Stimulated activated naive B cell treated with anti-CD40 and anti-IgM and Interleukin-4, amounts not matched to agents 10 μg/mL and 1 μg/mL and 100 μg/mL, for 72 hours (primary cell): ENCODE measurements around the gene PGGT1B.

Experiments
- ATAC-seq, 2 donors: fragments of 150-1000 bp; cut with Tn5 transposase; replicated peaks; 2 replicates each; pipeline ENCODE4 v1.10.0; 2021; ENCODE audit warnings: moderate library complexity in 1 of 2
- DNase-seq: peaks from one replicate; pipeline ENCODE4 v3.0.0; 2021
- H3K27ac Mint-ChIP-seq: one replicate; pipeline ENCODE4 v1.8.0; 2022; ENCODE audit warnings: mild to moderate bottlenecking, mixed read lengths
- H3K27me3 Mint-ChIP-seq, 2 donors: one replicate each; pipeline ENCODE4 v1.8.0; 2022; ENCODE audit warnings: mixed read lengths in 2 of 2
- H3K36me3 Mint-ChIP-seq, 2 donors: one replicate each; pipeline ENCODE4 v1.8.0; 2022; ENCODE audit warnings: mixed read lengths in 2 of 2, mild to moderate bottlenecking in 1 of 2
- H3K4me1 Mint-ChIP-seq, 2 donors: one replicate each; pipeline ENCODE4 v1.8.0; 2022; ENCODE audit warnings: mixed read lengths in 2 of 2, mild to moderate bottlenecking in 1 of 2
- H3K4me3 Mint-ChIP-seq, 2 donors: one replicate each; pipeline ENCODE4 v1.8.0; 2022; ENCODE audit warnings: mild to moderate bottlenecking in 2 of 2, mixed read lengths in 2 of 2, moderate library complexity in 1 of 2
- H3K9me3 Mint-ChIP-seq, 2 donors: one replicate each; pipeline ENCODE4 v1.8.0; 2022; ENCODE audit warnings: mixed read lengths in 2 of 2, mild to moderate bottlenecking in 1 of 2

PGGT1B gene

DNA sequence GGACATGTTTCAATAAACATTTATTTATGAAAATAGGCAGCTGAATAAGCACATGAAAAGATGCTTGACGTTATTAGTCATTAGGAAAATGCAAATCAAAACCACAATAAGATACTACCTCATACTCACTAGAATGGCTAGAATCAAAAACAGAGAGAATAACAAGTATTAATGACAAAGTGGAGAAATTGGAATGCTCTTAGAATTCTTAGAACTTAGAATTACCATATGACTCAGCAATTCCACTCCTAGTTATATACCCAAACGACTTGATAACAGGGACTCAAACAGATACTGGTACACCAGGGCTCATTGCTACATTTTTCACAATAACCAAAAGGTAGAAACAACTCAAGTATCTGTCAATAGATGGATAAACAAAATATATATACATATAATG, 77.9 kb downstream of the PGGT1B start:
- no peak for DNase-seq
- ATAC-seq: no peak
- no peaks in the 10 kb centered on the region for H3K36me3 Mint-ChIP-seq
- H3K27me3 Mint-ChIP-seq: peaks cover 42 to 65% of the 10 kb centered on the region in 2 donors
- H3K9me3 Mint-ChIP-seq: peaks cover 0 to 3% of the 10 kb centered on the region in 2 donors
- no peak overlapping the region for H3K27ac Mint-ChIP-seq
- H3K4me3 Mint-ChIP-seq: no peak overlapping the region
- H3K4me1 Mint-ChIP-seq: peaks cover 3 to 11% of the 10 kb centered on the region in 2 donors

DNA sequence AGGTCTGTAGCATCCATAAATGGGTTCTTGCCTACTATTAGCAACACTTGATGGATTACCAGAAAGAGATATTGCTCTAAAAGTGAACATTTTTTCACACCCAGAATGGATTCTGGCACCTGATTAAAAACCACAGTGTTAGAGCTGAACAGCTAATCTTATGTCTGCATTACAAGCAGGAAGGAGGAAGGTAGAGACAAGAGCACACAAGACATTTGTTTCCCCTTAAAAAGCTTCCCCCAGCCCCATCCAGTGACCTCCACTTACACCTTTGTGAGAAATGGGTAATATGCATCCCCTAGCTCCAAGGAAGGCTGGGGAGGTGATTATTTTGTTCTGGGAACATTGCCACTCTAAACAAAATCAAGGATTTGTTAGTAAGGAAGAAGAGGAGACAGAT, 80.9 kb downstream of the PGGT1B start:
- Mint-ChIP-seq H3K9me3 (peaks cover 0 to 3% of the 10 kb centered on the region in 2 donors), H3K4me1 (peaks cover 7 to 21% of the 10 kb centered on the region in 2 donors), H3K27me3 (peaks cover 68 to 84% of the 10 kb centered on the region in 2 donors), H3K36me3 (no peaks in the 10 kb centered on the region), H3K27ac (no peak overlapping the region), H3K4me3 (no peak overlapping the region)
- DNase-seq (no peak), ATAC-seq (no peak)

DNA sequence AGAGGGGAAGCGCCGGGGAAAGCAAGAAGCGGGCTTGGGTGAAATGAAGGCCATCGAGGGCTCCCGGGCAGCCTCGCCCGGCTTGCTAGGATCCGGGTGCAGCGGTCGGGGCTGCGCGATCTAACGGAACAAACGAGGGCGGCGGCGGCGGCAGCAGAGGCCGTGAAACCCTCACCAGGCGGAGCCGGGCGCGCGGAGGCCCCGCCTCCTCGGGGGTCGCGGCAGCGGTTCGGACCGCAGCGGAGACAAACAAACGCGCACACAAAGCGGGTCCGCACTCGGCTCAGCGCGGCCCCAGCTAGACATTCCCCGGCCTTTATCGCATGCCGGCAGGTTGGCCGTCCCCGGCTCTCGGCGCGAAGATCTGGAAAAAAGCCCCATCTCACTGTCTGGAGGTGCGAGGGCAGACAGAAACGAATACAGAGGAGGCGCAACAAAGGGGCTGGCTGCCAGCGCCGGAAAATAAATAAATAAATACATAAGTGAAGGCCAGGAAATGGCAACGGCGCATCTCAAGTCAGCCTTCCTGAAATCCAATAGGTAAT, 82.4 kb downstream of the PGGT1B start:
- H3K27ac Mint-ChIP-seq: peak overlapping the region; percentile 52

DNA sequence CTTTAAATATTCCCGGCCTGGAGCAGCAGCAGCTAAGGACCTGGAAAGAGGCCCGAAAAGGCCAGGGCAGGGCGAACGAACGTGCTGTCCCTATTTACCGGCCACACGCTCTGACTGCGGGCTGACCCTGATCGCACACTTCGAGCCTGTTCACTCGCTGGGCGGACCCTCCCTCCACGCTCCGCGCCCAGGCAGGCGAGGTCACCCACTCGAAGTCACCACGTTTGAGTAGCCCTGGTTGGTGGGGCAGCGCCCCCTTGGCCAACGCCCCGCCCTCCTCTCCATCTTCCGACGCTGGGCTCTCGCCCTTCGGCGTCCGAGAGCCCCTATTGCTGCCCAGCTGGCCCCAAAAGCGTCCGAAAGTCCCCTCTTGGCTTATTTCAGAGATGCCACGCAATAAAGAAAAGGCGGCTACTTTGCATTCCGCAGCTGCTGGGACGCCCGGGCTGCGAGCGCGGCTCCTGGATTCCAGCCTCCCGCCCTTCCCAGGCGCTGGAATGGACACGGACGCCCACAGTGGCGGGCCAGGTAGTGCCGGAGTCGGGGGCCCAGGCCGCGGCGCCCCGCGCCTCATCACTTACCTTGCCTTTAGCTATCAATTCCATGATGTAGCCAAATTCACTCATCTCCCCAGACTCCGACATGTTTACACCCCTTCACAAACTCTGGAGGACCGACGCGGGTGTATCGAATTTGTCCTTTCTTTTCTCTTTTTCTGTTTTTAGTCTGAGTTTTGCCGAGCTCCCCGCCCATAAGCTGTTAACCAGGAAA, 83.1 kb downstream of the PGGT1B start:
- Mint-ChIP-seq H3K4me3 (peak overlapping the region; percentile 90 to 98), H3K9me3 (no peaks in the 10 kb centered on the region), H3K27ac (peak overlapping the region; percentile 52), H3K36me3 (no peaks in the 10 kb centered on the region), H3K4me1 (peaks cover 7 to 21% of the 10 kb centered on the region in 2 donors), H3K27me3 (peaks cover 61 to 69% of the 10 kb centered on the region in 2 donors)
- DNase-seq (no peak), ATAC-seq (peak; percentile 25 to 34)

More for the DNA sequence above, 82.4 kb downstream of the PGGT1B start:
- Mint-ChIP-seq H3K36me3 (no peaks in the 10 kb centered on the region), H3K4me3 (peak overlapping the region; percentile 90 to 98), H3K9me3 (peaks cover 0 to 3% of the 10 kb centered on the region in 2 donors), H3K27me3 (peaks cover 68 to 73% of the 10 kb centered on the region in 2 donors), H3K4me1 (peaks cover 7 to 21% of the 10 kb centered on the region in 2 donors)
- peak; percentile 9 for DNase-seq
- peak; percentile 70 to 74 for ATAC-seq

DNA sequence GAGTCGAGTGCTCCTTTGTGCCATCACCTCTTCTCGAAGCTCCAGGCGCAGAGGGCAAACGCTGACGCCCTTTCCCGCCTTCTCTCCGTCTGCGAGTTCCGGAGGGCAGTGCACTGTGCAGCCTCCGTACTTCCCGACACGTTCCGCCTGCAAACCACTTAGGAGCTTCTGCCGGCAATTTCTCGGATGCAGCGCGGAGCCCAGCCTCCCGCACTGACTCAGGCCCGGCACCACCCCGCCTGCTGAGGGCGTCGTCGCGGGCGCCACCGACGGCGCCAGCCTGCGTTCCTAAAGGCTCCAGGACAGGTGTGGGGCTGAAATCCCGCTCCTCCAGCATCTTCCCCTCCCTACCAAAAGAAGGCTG, 83.7 kb downstream of the PGGT1B start:
- H3K27ac Mint-ChIP-seq: no peak overlapping the region
- peaks cover 7 to 21% of the 10 kb centered on the region in 2 donors for H3K4me1 Mint-ChIP-seq
- DNase-seq (no peak), ATAC-seq (no peak)
- peaks cover 57 to 69% of the 10 kb centered on the region in 2 donors for H3K27me3 Mint-ChIP-seq
- no peaks in the 10 kb centered on the region for H3K36me3 Mint-ChIP-seq
- H3K4me3 Mint-ChIP-seq: peak overlapping the region; percentile 12 to 98
- no peaks in the 10 kb centered on the region for H3K9me3 Mint-ChIP-seq

DNA sequence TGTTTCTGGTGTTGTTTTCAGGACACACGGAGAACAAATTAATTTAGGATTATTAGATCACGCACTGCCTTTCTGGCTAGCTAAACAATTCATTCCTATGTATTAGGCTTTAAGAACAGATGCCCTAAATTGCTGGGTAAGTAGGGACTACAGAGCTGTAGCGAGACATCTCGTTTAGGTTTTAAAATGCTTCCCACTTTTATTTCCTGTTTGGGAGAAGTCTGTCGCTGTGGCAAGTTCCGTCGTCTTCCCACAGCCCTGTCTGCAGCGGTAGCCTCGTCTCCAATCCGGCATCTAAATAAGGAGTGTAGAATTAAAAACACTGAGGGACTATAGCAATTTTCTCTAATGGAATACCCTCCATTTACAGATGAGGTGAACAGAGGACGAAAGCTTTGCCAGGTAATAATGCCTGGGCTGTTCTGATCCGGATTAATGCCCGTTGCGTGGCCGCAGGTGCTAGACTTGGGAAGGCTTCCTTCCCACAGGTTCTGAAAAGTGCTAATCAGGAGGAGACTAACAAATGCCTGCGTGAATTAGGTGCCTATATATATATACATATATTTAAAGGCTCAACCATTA, 91.7 kb downstream of the PGGT1B start:
- DNase-seq: no peak
- Mint-ChIP-seq H3K27me3 (peaks cover 41 to 60% of the 10 kb centered on the region in 2 donors), H3K4me3 (peak overlapping the region; percentile 79 to 95), H3K4me1 (peaks cover 12 to 16% of the 10 kb centered on the region in 2 donors), H3K27ac (peak overlapping the region; percentile 14), H3K9me3 (peaks cover 14 to 15% of the 10 kb centered on the region in 2 donors), H3K36me3 (peaks cover 5 to 11% of the 10 kb centered on the region in 2 donors)
- ATAC-seq: no peak

DNA sequence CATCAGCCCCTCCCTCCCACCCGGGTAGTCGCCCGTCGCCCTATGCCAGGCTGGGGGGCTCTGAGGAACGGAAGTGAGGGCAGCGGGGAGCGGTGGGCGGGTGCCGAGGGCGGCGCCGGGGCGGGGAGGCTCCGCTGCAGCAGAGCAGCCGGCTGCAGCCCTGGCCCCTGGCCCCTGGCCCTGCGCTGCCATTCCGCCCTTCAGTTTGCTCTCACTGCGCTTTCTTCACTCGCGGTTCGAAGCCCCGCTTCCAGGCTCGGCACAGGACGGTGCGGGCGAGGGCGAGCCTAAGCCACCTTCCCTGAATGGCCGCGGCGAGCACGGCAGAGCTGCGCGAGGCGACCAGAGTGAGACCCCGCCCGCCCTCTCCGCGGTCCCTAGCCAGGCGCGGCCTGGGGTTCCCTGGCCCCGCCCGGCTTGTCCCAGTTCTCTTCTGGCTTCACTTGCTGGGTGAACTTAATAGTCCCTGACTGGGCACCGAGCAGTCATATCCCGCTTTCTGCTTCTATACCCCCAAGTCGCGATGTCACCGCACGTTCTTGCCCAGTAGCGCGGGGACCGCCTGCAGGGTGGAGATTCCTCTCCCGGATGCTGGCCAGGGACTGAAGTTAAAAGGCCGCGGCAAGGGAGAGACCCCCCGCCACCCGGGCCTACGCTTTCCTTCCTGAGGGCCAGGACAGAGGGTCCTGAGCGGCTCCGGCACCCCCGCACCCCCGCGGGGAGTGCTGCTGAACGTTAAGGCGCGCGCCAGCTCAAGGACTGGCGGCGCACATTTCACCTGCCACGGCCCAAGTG, 92.3 kb downstream of the PGGT1B start:
- ATAC-seq: peak; percentile 49 to 56
- Mint-ChIP-seq H3K9me3 (peaks cover 18% of the 10 kb centered on the region in 2 donors), H3K4me1 (peaks cover 12 to 16% of the 10 kb centered on the region in 2 donors), H3K4me3 (peak overlapping the region; percentile 92 to 95), H3K36me3 (peaks cover 8 to 11% of the 10 kb centered on the region in 2 donors), H3K27ac (peak overlapping the region; percentile 62), H3K27me3 (peaks cover 45 to 66% of the 10 kb centered on the region in 2 donors)
- DNase-seq: peak; percentile 6

DNA sequence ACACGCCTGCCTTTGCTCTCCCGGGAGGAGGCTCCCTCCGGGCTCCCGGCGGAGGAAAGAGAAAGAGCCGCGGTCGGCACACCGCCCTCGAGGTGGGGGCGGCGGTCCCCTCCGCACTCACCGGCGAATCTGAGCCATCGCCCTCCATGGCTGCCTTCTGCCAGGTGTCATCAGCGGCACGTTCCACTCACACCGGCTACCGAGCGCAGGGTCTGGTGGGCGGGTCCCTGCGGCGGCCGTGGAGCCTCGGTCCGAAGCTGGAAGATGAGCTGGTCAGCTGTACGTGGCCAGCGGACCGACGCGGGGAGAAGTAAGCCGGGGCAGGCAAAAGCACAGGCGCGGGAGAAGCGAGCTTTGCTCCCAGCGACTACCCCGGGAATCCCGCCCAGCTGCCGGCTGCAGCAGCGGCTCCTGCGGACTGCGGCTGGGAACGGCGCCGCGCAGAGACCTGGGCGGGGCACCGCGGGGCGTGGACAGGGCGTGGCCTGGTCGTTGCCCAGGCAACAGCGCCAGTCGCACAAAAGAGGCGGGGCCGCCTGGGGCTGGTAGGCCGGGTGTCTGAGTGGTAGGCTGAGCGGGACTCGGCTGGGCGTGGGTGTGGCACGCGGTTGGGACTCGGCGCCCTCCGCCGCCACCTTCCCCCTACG, 93.1 kb downstream of the PGGT1B start, which contains the start of gene TRIM36:
TRIM36 (minus strand) TSS at position 422 of the 647 bp plus-strand sequence; CDS start at position 148, 274 bp downstream.
- Mint-ChIP-seq H3K9me3 (peaks cover 23 to 25% of the 10 kb centered on the region in 2 donors), H3K36me3 (peaks cover 8 to 15% of the 10 kb centered on the region in 2 donors), H3K27ac (peak within 1 kb of the TSS; percentile 62), H3K4me3 (peak within 1 kb of the TSS; percentile 92 to 95), H3K4me1 (peaks cover 12 to 16% of the 10 kb centered on the region in 2 donors), H3K27me3 (peaks cover 51 to 68% of the 10 kb centered on the region in 2 donors)
- DNase-seq: peak; percentile 90
- ATAC-seq: peak; percentile 98 to 99

DNA sequence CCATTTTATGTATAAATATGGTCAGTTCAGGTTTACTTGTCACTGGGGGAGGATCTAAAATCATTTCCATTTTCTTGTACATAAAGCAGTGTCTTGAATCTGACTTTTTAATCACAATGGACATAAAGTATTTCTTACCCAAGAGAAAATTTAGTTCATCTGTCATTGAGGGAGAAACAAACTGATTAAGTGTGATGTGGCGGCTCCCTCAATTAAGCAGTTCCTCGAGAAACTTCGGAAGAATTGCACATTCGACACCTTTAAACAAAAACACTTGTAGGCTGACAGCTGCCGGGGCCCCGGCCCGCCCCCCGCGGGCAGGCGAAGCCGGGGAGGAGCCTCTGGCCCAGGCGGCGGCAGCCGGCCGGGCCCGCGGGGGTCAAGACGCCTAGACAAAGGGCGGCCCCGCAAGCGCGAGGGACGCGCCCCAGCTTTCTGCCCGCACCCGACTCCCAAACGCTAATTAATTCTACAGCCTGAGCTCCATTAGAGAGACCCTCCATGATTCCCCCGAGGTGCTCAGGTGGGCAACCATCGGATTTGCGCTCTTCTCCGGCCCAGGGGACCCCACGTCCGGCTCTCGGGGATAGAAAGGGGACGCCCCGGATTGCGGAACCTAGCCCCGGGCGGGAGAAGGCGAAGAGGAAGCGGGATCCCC, 93.7 kb downstream of the PGGT1B start:
- H3K4me3 Mint-ChIP-seq: peak overlapping the region; percentile 92 to 95
- H3K36me3 Mint-ChIP-seq: peaks cover 8 to 15% of the 10 kb centered on the region in 2 donors
- H3K4me1 Mint-ChIP-seq: peaks cover 12 to 16% of the 10 kb centered on the region in 2 donors
- DNase-seq (no peak), ATAC-seq (peak in 1 of 2 donors; percentile 6)
- no peak overlapping the region for H3K27ac Mint-ChIP-seq
- peaks cover 54 to 61% of the 10 kb centered on the region in 2 donors for H3K27me3 Mint-ChIP-seq
- H3K9me3 Mint-ChIP-seq: peaks cover 24 to 30% of the 10 kb centered on the region in 2 donors

DNA sequence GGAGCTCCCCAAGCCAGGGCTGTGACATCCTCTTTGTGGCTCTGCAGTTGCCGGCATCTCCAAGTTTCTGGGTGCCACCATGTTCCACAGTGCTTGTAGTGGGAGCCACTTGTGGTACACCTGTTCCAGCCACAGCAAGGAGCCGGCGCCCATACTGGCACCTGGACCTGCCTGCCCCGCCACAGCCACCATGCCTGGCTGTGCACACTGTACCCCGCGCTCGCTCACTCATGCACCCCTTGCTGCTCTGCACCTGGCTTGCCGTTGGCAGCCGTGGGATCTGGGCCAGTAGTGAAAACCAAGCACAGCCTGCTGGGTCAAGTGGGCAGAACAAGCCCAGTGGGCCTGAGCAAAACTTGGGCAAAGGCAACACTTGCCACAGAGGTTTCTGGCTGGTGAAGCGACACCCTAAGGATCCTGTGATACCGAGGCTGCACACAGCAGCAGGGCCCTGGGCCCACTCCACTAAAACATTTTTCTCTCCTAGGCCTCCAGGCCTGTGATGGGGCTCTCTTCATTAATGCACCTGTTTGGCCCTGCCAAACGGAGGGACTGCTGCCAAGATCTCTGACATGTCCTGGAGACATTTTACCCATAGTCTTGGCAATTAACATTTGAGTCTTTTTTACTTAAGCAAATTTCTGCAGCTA, 95.8 kb downstream of the PGGT1B start:
- Mint-ChIP-seq H3K36me3 (peaks cover 8 to 15% of the 10 kb centered on the region in 2 donors), H3K4me1 (peaks cover 12 to 16% of the 10 kb centered on the region in 2 donors), H3K27me3 (peaks cover 43 to 62% of the 10 kb centered on the region in 2 donors), H3K9me3 (peaks cover 24 to 30% of the 10 kb centered on the region in 2 donors), H3K4me3 (no peak overlapping the region), H3K27ac (no peak overlapping the region)
- DNase-seq: no peak
- no peak for ATAC-seq

DNA sequence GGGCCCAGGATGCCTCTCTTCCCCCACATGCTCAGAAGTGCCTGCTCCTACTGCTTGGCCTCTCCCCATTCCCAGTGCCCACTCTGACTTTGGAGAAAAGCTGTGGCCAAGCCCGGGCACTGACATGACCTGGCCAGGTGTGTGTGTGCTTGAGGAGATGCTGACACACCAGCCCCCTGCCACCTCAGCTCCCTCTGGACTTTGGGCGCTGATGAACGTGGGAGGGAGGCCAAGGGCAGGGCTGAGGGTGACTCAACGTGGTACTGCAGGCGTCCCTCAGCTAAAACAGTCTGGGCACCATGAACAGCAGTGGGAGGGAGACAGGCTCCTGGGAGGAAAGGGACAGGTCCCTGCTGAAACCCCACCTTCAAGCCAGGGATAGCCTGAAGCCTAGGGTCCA, 96.9 kb downstream of the PGGT1B start:
- Mint-ChIP-seq H3K27me3 (peaks cover 42 to 58% of the 10 kb centered on the region in 2 donors), H3K36me3 (peaks cover 8 to 15% of the 10 kb centered on the region in 2 donors), H3K4me3 (no peak overlapping the region), H3K4me1 (peaks cover 10 to 11% of the 10 kb centered on the region in 2 donors), H3K9me3 (peaks cover 24 to 30% of the 10 kb centered on the region in 2 donors), H3K27ac (no peak overlapping the region)
- DNase-seq (no peak), ATAC-seq (no peak)

DNA sequence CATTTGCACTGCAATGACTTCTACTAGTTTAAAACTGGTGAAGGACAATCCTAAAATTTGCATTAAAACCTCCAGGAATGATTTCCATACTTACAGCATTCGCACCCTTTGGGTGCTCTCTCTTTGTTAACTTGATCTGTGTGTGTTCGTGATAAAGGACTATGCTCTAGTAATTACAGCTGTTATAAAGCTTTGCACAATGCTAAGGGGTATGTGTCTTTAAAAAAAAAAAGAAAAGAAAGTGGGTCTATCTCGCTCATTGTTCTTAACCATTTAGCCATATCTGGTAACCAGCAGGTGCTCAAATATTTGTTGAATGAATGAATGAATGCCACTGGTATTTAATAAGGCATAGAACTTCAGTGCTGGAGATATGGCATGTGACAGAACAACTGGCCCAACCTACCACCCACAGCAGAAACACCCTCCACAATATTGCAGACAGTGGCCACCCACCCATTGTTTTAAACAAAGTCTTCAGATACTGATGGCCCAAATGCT, 101.7 kb downstream of the PGGT1B start:
- no peak overlapping the region for H3K27ac Mint-ChIP-seq
- no peak overlapping the region for H3K4me3 Mint-ChIP-seq
- peaks cover 3 to 4% of the 10 kb centered on the region in 2 donors for H3K36me3 Mint-ChIP-seq
- no peak for ATAC-seq
- H3K27me3 Mint-ChIP-seq: peaks cover 25 to 44% of the 10 kb centered on the region in 2 donors
- no peaks in the 10 kb centered on the region for H3K4me1 Mint-ChIP-seq
- DNase-seq: no peak
- H3K9me3 Mint-ChIP-seq: peaks cover 13 to 16% of the 10 kb centered on the region in 2 donors
